Heart left ventricle (tissue), 13 donors: ENCODE measurements around the gene NGFR.

ENCODE experiments used
- POLR2A ChIP-seq, 2 donors: fragments of 450-650 bp; IDR thresholded peaks; one replicate each; pipeline ENCODE4 v1.6.1; 2017; ENCODE audit warnings: antibody characterized with exemption in 2 of 2, mild to moderate bottlenecking in 2 of 2, moderate library complexity in 2 of 2
- TF ChIP-seq, protein P1 (sequence below), 12 donors: fragments of 200-600 bp; sonication (generic) in 4 of 12; IDR thresholded peaks; one replicate each; pipeline versions ENCODE4 v1.5.0 to v1.8.0; 2018 to 2022; ENCODE audit warnings: antibody characterized with exemption in 12 of 12, mild to moderate bottlenecking in 5 of 12
- donor health status: ischemic (EF 13 %, LVEDD 7.1; RV severe dilation, severe dysfunction).
- donor health status: DM: no; HTN: yes; CAD: no.
- donor health status: DM: no; HTN: no; CAD: no.
- donor health status: ischemic (EF 25% LVEDD 6.9; RV normal size, moderate dysfunction).
- donor health status: ischemic (EF 25% LVEDD 5.7; RV mildly dilated, moderate dysfunction).
- donor health status: ischemic (EF 35%, LVEDD 5.7; RV mildly dilated, moderate dysfunction).
- donor health status: nonischemic (EF 11% LVEDD 7.7; RV severe dilation, severe dysfunction).
- donor health status: DM: yes; HTN: yes; CAD: no.
- donor health status: PGD.
- donor health status: ischemic (EF 29% LVEDD 5.4; RV normal size, mild dysfunction).
- donor health status: nonischemic (EF 23%, LVEDD 6.1; RV moderate dilation, normal function).

DNA sequence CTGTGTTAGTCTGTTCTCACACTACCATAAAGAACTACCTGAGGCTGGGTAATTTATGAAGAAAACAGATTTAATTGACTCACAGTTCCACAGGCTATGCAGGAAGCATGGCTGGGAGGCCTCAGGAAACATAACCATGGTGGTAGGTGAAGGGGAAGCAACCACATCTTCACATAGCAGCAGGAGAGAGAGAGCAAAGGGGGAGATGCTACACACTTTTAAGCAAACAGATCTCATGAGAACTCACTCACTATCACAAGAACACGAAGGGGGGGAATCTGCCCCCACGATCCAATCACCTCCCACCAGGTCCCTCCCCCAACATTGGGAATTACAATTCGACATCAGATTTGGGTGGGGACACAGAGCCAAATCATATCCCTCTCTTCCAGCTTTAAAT lies 48.8 kb downstream of the NGFR start:
- TF ChIP-seq, protein P1, sequence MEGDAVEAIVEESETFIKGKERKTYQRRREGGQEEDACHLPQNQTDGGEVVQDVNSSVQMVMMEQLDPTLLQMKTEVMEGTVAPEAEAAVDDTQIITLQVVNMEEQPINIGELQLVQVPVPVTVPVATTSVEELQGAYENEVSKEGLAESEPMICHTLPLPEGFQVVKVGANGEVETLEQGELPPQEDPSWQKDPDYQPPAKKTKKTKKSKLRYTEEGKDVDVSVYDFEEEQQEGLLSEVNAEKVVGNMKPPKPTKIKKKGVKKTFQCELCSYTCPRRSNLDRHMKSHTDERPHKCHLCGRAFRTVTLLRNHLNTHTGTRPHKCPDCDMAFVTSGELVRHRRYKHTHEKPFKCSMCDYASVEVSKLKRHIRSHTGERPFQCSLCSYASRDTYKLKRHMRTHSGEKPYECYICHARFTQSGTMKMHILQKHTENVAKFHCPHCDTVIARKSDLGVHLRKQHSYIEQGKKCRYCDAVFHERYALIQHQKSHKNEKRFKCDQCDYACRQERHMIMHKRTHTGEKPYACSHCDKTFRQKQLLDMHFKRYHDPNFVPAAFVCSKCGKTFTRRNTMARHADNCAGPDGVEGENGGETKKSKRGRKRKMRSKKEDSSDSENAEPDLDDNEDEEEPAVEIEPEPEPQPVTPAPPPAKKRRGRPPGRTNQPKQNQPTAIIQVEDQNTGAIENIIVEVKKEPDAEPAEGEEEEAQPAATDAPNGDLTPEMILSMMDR (IDR thresholded peaks at IDR 0.05) = no peak
- no peak for TF ChIP-seq POLR2A (IDR thresholded peaks at IDR 0.05)
